GM21529 (cell line): ENCODE data around the gene ACE2.
"Not testable (repeated sequence)": the region's sequence is repeated elsewhere in the genome, so short reads cannot be mapped to it uniquely, and the experiment has no call there.

ENCODE experiments used
- ATAC-seq: cut with Tn5 transposase; IDR thresholded peaks from one replicate; pipeline ENCODE4 v1.9.1; 2021; ENCODE audit not compliant: unreplicated experiment

The ACE2 gene

DNA sequence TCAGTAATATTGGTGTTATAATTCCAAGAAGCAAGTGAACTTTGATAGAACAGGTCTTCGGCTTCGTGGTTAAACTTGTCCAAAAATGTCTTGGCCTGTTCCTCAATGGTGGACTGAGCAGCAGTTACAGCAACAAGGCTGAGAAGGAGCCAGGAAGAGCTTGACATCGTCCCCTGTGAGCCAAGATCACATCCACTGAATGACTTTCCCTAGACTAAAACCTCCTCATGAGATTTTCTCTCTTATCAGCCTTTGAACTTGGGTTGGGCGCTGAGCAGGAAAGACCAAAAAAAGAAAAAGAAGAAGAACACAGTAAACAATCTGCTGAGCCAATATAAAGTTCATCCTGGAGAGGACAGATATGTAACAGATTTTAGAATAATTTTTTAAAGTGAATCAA, at the start of gene ACE2:
Gene ACE2 (minus strand): TSS at position 216 of the 400 bp plus-strand sequence. CDS start 49 bp downstream, at position 167.
- ATAC-seq, result no peak

DNA sequence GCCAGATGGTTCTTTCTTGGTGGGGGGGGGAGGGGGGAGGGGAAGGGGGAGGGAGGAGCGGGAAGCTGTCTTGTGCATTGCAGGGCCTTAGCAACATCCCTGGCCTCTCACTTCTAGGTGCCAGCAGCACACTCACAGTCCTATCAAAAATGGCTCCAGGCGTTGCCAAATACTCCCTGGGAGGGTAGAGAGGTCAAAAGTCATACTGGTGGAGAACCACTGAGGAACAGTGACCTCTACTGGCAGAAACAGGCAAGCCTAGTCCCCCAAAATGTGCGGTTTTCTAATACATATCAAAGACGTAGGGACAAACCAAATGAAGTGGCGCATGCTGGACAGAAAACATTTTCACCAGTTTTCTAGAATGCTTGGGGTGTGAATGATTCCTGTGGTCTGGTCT, 46.8 kb upstream of the ACE2 start:
- ATAC-seq, result not testable (repeated sequence)

- ATAC-seq, result no peak
Observed at GRCh38 chrX:15646543-15646942, 45.8 kb upstream of the ACE2 start.

GRCh38 chrX:15646031-15646430, 45.3 kb upstream of the ACE2 start:
- ATAC-seq, result no peak

DNA sequence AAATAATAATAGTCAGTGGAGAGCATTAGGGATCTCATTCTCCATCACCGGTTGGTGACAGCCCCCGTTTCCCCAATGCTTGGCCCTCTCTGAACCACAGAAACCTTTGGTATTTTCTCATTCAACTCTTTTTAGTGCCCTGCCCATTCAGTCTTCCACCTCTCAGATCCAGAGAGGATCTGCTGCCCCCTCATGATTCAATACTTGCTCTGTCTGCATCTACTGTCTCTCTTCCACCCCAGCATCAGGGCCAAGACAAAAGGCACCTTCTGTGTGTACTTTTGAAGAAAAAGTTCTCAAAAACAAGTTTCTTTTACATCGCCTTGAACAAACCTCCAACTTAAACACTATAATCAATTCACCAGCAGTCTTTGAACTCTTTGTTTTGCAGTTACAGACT, 44.5 kb upstream of the ACE2 start:
- ATAC-seq, result no peak

DNA sequence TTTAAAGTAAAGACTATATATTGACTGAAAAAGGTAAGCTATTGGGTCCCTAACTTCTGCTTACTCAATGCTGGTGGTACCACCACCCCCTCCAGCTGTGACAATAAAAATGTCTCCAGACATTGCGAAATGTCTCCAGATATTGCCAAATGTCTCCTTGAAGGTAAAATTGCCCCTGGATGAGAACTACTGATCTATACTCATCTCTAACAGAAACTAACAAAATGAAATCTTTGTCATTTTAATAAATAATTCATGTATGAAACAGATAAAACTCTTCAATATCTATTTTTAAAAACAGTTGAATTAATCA, 43.8 kb upstream of the ACE2 start:
- no peak for ATAC-seq

DNA sequence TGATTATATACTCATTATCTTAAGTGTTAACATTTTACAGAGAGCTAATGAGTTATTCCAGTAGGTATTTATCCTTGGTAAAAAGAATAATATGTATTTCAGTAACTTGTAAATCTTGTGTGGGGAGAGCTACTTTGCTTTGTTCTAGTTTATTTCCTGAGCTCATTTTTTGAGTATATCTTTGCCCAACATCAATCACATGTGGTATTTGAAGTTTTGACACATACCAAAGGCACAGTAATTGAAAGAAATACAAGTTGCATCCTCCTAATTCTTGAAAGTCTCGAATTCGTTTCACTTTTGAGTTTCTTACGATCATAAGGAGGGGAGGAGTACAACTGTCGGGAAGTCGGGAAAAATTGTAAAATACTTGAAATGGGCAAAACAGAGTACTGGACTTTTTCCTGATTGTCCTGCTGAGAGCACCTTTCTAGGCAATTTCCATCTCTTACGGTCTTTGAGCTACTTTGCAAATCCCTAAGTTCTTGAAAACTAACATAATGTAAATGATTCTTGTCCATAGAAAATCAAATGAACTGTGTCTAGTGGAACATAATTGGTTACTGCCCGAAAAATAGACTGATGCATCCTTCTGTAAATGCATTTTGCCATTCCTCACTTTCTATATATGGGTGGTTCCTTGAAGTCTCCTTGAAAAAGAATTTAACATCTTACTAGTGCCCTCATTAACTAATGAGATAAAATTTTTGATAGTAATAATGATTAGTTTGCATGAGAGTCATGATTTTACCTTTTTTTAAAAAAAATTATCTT, 43.2 kb upstream of the ACE2 start:
- no peak for ATAC-seq

- no peak for ATAC-seq
Observed at GRCh38 chrX:15631637-15632036, 30.9 kb upstream of the ACE2 start.

DNA sequence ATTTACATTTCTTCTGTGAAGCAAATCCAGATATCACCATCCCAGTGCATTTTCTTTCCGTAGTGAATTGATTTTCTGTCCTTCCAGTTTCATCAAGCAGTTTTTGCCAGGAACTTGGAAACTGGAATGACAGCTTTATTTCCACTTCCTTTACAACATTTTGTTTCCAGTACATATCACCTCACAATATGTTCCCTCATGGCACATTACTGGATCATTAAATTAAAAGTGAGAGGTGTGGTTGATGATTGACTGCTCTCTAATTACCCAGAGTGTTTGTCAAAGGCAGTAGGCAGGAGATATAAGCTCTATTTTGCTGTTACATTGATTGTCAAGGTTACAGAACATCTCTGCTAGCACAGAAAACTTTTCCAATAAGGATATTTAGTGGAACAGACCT, 22.3 kb upstream of the ACE2 start:
- ATAC-seq, result no peak

DNA sequence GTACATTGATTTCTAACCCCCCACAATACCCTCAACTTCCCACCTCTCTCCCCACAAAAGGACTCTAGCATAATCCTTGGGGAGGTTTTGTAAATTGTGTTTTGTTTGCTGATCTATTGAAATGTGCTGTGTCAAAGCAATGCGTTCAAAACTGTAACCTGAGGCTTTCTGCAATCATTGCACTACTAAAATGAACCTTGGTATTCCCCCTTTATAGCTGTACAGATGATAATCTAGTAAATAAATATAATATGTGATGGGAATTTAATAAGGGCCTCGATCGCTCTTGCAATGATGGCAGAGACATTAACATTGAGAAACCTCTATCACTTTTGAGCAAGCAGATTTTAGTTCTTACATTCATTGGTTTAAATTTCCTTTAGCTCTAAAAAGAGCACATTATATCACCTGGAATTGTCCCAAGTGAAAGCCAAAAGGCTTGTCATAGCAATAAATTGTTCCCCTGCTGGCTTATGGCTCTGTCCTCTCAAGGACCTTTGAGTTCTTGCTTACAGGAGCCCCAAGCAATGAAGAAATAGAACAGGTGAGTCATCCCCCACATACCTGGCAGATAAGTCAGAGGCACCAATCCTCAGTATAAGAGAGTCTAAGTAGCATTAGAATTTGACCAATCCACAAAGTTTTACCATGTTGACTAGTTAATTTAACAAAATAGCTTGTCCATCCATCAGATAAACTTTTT, 18.4 kb upstream of the ACE2 start:
- ATAC-seq, result no peak

- ATAC-seq, result no peak
Observed at GRCh38 chrX:15617111-15617510, 16.4 kb upstream of the ACE2 start.

DNA sequence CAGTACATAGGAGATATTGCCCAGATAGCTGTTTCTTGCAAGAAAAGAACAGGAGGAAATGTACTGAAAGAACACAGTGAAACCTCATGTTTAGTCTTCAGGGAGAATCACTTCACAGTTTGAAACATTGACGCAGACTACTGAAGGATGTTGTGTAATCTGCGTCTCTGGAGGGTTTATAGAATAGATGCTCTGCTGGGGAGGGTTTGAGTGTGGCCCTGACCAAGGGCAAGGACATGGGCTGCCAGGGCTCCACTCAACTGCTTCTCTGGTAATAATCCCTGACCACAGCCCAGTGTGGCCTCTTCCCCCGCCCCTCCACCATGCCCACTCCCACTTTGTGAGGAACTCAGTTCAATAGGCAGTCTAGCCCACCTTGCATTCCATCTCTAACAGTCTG, 15.8 kb upstream of the ACE2 start:
- no peak for ATAC-seq

DNA sequence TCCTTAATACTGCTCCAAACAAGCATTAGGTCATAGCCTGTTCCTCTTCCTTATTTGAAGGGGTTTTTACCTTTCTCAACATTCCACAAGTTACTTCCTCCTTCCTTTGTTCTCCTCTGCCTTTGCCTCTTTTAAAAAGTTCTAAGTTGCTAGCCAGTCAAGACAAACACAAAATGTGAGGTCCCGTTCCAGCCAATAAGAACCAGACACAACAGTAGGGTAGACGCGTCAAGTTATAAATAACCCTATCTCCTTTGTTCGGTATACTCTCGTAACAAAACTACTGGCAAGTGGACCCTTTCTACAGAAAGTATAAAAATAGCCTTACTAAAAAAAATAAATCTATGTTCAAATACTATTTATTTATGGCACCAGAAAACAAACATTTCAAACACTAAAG, 6.3 kb upstream of the ACE2 start:
- no peak for ATAC-seq

DNA sequence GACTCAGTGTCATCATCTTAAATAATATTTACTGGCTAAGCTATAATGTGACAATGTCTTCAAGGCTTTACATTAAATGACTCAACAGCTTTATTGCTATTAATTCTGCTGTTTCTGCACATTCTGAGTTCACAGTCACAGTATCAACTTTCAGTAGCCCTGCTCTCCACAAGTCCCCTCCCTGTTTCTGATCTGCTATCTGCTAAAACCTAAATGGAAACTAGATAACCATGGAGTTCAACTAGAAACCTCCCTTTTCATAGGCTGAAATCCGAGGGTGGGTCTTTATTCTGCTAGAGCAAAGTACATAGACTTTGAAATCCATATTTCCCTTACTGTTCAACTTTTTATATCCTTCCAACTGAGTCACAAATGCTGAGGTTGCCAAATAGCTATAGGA, 5.4 kb upstream of the ACE2 start:
- ATAC-seq, result no peak

GRCh38 chrX:15605226-15605625, 4.5 kb upstream of the ACE2 start:
- no peak for ATAC-seq

- ATAC-seq, result no peak
Observed at GRCh38 chrX:15602761-15603160, 2.0 kb upstream of the ACE2 start.

DNA sequence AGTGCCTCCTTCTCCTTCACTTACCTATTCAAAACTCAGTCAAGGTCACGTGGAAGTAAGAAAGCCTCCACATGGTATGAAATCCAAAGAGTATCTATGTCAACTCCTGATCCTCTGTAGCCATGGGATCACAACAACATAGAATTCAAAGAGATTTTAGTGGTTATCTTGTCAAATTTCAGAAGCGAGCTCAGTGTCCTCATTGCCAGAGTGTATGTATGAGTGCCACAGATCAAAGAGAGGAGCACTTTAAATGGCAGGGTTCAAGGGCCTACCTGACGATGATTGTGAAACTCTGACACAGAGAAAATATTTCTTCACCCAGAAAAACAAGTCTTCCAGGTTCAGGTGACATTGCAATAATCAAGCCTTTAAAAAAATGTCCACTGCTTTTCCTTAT, 1.2 kb upstream of the ACE2 start:
- no peak for ATAC-seq

GRCh38 chrX:15600049-15600448, 711 bp downstream of the ACE2 start:
- no peak for ATAC-seq

GRCh38 chrX:15599461-15599860, 1.3 kb downstream of the ACE2 start:
- no peak for ATAC-seq

- ATAC-seq, result no peak
Observed at GRCh38 chrX:15598026-15598425, 2.7 kb downstream of the ACE2 start.

DNA sequence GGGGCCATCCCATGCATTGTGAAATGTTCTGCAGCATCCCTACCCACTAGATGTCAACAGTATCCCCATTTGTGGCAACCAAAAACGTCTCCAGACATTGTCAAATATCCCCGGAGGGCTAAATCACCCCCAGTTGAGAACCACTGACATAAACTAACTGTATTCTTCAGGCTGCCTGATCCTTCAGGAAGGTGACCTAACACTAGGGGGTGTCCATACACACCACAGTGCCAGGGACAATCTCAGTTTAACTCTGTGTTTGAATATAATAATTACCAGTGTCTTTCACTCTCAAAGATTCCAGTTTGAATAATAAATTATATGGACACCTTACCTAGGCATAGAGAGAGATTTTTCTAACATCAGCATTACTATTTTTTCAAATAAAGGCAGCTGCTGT, 6.4 kb downstream of the ACE2 start:
- no peak for ATAC-seq

GRCh38 chrX:15579778-15580747, 20.7 kb downstream of the ACE2 start:
- ATAC-seq, result no peak
